ENCODE measurements around the gene ZNF385B.
"Not testable (repeated sequence)": the region's sequence is repeated elsewhere in the genome, so short reads cannot be mapped to it uniquely, and the experiment has no call there.

Gene ZNF385B

DNA sequence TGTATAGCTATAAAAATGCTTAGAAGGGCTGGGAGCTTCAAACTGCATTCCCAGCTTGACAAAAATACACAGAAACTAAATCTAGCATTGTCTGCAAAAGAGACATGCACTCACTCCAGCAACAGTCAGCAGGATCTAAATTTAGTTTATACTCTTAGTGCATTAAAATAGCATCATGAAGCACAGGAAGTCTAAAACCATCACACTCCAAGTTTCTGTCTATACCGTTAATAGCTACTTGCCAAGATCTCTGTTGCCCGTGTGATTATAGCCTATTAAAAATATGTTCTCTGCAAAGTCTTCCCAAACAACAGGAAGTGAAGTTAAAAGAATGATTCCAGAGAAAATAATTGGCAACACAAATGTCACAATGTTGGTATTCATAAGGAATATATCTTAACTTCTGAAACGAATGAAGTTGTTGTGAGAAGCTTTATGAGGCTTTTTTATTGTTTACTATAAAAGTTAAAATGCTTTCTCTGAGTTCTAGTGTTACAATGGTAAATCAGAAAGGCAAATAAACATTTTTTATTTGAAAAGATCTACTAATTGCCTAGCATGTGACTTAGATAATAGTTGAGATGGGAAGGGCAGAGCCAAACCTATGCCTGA, 184.2 kb downstream of the ZNF385B start:
- no peak for DNase-seq (ENCODE audit: low spot score)

DNA sequence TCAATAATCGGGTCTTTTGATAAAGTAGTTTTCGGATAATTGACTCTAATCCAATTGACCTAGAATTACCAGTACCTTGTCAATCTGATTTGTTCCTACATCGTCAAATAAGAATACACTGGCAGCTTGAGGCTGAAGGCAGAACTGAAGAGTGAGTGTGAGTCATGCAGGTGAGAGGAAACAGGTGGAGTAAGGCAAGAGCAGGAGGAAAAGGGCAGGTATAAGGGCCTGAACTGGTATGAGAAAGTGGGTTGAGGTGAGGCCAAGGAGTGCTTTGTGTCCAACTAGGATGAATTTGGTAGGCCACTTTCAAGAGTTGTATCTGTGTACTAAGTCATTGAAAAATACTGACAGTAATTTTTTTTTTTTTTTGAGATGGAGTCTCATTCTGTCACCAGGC, 186.0 kb downstream of the ZNF385B start:
- DNase-seq (ENCODE audit: low spot score) = no peak

DNA sequence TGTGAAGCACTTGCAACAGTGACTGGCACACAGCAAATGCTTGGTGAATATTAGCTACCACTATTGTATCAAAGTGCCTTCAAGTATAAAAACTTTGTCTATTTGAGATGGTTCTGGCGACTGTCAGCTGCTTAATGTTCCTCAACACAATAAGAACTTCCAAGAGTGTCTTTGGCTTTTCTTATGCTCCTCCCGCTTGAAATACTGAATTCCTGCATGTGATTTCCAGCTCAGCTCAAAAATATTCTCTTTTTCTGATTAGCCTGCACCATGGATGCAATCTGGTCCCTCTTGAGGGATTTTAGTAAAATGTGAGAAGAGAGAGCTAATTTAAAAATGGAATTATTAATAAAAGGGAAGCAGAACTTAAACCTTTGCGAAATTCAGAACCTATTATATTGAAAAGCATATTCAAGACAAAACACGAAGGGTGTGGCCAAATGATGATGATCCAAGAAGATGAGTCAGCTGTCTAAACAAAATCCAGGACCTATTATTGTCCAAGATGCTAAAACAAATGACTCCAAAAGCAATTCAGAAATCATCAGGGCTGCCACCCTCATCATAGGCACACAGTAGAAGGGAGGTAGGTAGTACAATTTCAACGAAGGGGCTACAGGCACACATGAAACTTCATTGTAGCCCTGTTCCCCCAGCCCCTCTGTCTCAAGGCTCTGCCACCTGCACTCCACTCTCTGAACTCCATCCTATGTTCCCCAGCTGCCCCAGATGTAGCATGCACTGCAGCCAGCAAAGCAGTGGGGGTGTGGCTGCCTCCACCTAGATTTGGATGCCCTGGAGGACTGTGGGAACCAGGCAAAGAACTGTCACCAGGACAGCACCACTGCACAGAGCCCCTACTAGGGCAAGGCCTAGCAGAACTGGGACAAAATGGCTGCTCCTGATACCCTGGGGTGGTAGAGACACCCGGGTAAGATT, 190.1 kb downstream of the ZNF385B start:
- no peak for DNase-seq (ENCODE audit: low spot score)

DNA sequence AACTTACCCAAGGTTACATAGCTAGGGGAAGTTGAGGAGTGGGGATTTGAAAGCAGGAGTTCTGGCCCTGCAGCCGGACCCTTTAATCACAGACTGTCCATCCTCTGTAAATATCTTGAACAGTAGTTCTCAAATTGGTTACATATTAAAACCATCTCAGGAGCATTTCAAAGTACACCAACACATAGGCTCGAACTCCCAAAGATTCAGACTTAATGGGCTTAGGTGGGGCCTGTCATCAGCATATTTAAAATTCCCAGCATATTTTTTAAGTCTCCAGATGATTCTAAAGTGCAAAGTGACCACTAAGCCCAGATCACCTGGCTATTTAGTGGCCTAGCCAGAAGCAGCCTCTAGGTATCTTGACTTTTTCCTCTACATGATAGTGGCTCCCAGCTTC, 192.2 kb downstream of the ZNF385B start:
- no peak for DNase-seq (ENCODE audit: low spot score)

DNA sequence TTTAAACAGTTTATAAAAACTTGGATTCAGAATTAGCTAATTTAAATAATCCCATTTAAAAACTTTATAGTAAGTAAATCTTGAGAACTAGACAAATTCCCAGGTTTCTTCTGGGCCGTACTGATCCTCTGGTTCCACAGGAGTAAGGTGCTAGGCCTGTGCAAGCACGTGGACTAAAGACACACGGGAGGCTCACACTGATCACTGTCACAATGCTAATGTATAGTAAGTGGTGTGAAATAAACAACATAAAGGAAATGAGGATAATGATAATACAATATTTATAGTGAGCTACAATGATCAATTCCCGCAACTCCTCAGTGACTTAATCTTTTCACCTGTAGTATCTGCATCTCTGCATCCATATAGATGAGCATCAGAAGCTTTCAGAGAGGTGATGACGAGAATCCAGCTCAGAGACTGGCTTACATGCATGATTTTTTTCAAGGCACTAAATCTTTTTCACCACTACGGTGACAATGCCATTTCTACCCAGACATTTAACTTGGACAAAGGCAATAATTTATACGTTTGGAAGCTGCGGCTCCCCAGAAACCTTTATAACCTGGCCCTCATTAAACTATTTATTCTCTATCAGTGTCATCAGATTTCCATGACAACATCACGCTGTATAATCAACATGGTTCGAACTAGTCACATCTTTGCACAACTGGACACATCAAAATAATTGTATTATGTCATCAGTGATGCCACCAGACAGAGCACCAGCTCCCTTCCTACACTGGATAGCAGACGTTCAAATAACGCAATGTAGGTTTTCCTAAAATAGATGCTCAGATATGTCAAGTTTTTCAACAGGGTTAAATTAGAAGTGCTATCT, 196.2 kb downstream of the ZNF385B start:
- no peak for DNase-seq (ENCODE audit: low spot score)

DNA sequence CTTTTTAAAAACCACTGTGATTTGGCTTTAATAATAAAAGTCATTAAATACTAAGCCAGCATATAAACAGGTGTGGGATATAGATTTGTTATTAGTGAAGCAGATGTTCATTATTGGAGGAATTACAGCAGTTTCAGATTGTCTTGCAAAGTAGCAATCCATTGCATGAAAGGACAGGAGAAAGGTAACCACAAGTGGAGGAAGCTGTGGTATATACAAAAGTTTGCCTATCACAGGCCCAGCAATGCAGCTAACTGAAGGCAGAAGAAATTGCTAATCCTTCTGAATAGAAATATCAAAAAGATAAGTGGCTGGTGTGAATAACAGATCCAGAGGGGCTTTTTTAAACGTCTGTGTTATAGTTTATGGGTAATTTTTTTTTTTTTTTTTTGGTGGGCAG, 199.4 kb downstream of the ZNF385B start:
- no peak for DNase-seq (ENCODE audit: low spot score)

DNA sequence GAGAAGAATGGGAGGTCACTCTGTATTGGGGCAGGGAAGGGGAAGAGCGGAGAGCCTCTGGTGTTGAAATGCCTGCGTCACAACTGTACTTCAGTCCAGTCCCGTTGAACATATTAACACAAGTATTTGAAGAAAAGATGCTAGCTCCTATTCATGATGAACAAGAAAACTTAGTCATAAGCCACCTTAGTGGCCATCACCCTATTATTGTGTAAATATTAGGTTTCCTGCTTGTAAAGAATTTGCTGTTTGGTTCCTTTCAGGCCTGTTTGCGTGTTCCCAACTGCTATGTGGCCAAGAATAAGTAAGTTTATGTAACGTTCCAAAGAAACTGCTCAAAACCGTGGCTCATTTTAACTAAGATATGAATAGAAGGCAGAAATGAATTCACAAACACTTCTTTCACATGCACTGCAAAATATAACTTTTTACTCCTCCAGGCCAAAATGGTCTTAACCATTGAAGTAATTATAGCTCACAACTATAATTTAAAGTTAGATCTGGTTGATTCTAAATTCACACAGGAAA, 204.3 kb downstream of the ZNF385B start:
- no peak for DNase-seq (ENCODE audit: low spot score)

- no peak for DNase-seq (ENCODE audit: low spot score)
These were observed 205.8 kb downstream of the ZNF385B start for GRCh38 chr2:179655627-179656026.

DNA sequence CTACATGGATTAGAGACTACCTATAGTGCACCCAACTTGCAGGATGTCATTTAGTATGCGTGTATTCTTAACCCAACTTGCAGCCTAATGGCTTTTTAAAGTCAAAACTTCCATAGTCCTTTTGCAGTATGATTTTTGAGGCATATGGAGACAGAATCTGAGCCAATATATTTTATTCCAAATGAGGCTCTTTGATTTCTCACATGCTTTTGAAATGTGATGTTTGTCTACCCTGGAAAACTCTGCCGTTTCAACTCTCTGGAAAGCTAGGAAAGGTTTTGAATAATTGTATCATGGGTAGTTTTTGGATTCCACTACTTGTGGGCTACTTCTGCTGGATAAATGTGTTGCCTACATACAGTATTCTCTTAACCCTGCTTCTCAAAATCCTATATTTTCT, 206.6 kb downstream of the ZNF385B start:
- DNase-seq (ENCODE audit: low spot score) = no peak

GRCh38 chr2:179652296-179652695, 209.1 kb downstream of the ZNF385B start:
- no peak for DNase-seq (ENCODE audit: low spot score)

- DNase-seq (ENCODE audit: low spot score) = no peak
These were observed 211.0 kb downstream of the ZNF385B start for GRCh38 chr2:179650420-179650819.

- DNase-seq (ENCODE audit: low spot score) = no peak
These were observed 214.4 kb downstream of the ZNF385B start for GRCh38 chr2:179646862-179647587.

DNA sequence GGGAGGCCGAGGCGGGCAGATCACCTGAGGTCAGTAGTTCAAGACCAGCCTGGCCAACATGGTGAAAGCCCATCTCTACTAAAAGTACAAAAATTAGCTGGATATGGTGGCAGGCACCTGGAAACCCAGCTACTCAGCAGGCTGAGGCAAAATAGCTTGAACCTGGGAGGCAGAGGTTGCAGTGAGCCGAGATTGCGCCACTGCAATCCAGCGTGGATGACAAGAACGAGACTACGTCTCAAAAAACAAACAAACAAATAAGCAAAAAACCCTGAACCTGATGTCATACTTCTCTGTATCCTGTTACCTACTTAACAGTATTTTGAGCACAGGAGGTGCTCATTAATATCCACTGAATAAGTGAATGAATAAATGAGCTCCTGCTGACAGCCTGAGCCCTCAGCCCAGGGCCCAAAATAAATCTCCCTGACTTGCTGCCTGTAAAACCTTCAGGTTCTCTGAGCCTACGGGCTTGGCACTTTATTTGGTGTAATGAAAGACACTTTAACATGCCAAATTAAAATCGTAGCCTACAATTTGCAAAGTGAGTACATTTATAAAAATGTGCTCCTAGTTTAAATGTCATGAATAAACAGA, 215.1 kb downstream of the ZNF385B start:
- DNase-seq (ENCODE audit: low spot score) = no peak

DNA sequence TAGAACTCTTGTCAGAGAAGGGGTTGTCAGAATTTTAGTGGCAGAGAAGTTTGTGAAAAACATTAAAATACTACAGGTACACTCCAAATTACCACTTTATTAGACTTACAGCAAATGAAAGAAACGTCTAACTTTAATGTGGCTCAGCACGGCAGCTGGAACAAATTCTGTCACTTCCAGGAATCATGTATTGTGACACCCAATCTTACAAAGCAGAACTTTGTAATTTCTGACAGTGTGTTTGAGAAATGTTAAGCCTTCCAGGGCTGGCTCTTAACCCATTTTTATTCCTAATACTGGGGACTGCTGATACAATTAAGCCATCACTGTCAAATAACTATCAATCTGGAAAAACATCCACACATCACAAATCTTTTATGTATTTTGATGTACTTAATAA, 216.4 kb downstream of the ZNF385B start:
- DNase-seq (ENCODE audit: low spot score) = no peak

DNA sequence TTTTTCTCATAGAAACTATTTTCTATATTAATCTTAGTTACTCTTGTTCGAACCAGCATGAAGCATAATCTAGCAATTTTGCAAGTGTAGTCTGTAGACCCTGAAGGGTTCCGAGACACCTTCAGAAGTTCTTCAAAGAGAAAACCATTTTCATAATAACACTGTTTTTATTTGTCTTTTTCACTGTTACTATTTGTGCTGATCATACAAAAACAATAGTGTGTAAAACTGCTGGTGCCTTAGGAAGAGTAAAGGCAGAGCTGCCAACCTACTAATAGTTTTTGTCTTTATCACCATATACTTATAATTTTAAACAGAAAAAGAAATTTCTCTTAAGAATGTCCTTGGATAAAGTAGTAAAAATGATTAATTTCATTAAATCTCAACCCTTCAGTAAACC, 218.9 kb downstream of the ZNF385B start:
- no peak for DNase-seq (ENCODE audit: low spot score)

DNA sequence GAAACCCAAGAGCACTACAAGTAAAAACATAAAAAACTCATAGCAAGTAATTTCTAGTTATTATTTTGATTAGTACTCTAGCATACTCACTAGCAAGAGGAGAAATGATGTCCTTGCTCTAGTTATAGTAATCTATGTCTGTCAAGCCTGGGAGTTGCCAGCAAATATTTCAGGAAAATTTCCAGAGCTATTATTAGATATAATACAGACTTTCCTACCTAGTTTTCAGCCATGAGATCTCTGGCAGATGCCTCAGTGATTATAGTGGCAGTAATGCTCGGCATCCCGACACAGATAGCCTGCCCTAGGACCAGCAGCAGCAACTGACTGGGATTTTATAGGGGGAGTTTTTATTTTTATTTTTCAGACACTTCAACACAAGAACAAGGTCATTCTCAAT, 224.4 kb downstream of the ZNF385B start:
- no peak for DNase-seq (ENCODE audit: low spot score)

- no peak for DNase-seq (ENCODE audit: low spot score)
These were observed 225.1 kb downstream of the ZNF385B start for GRCh38 chr2:179636100-179636980.

DNA sequence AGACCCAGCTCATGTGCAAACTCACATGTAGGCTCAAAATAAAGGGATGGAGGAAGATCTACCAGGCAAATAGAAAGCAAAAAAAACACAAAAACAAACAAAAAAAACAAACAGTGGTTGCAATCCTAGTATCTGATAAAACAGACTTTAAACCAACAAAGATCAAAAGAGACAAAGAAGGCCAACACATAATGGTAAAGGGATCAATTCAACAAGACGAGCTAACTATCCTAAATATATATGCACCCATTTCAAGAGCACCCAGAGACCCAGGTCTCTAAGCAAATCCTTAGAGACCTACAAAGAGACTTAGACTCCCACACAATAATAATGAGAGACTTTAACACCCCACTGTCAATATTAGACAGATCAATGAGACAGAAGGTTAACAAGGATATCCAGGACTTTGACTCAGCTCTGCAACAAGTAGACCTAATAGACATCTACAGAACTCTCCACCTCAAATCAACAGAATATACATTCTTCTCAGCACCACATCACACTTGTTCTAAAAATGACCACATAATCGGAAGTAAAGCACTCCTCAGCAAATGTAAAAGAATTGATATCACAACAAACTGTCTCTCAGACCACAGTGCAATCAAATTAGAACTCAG, 229.5 kb downstream of the ZNF385B start:
- DNase-seq (ENCODE audit: low spot score) = not testable (repeated sequence)

GRCh38 chr2:179629776-179630175, 231.6 kb downstream of the ZNF385B start:
- not testable (repeated sequence) for DNase-seq (ENCODE audit: low spot score)

- no peak for DNase-seq (ENCODE audit: low spot score)
These were observed 235.2 kb downstream of the ZNF385B start for GRCh38 chr2:179626261-179626660.
